H1 (cell line): Measurements from ENCODE around the gene SYNPO2L. TPM values are rescaled to one million over a fixed set of nuclear protein-coding genes. Genes with fewer than 3 reads are reported as not detected.
"Not testable (repeated sequence)": the region's sequence is repeated elsewhere in the genome, so short reads cannot be mapped to it uniquely, and the experiment has no call there.

Experiments
- CTCF ChIA-PET: fragments of 300-600 bp; sonication (Branson Sonifier 250); formaldehyde crosslinking; loops from one replicate; lab custom pipeline; 2021; ENCODE audit not compliant: partially characterized antibody; lab: Charles Lee
- POLR2A ChIA-PET: fragments of 300-600 bp; sonication (Branson Sonifier 250); formaldehyde crosslinking; loops from one replicate; lab custom pipeline; 2021; ENCODE audit warnings: inconsistent platforms; ENCODE audit not compliant: partially characterized antibody; lab: Charles Lee
- DNase-seq, 2 experiments: peaks; one replicate each; pipeline versions ENCODE4 v3.0.0 to v3.0.0-alpha.2; 2010 to 2022; ENCODE audit warnings: low spot score in 2 of 2, low read depth in 1 of 2, mixed read lengths in 1 of 2
- FAIRE-seq: peaks from 2 replicates; lab custom pipeline; 2011; peaks lifted over from hg19 to GRCh38; lab: Jason Lieb, UNC
- H2AFZ ChIP-seq: 2 replicates; pipeline ENCODE4 v1.8.1; 2012; ENCODE audit warnings: low read length, inconsistent platforms
- H2AK5ac ChIP-seq: 2 replicates; pipeline ENCODE4 v1.6.1; 2013; ENCODE audit warnings: low read depth, low read length
- H2BK120ac ChIP-seq: replicated peaks from 2 replicates; pipeline ENCODE3; 2013; ENCODE audit warnings: low read depth, low read length, inconsistent platforms
- H2BK12ac ChIP-seq: 2 replicates; pipeline ENCODE4 v1.6.1; 2013; ENCODE audit warnings: low read depth, low read length
- H2BK15ac ChIP-seq: 2 replicates; pipeline ENCODE4 v1.6.1; 2013; ENCODE audit warnings: low read length
- H2BK20ac ChIP-seq: 2 replicates; pipeline ENCODE4 v1.6.1; 2013; ENCODE audit warnings: low read length
- H2BK5ac ChIP-seq: 2 replicates; pipeline ENCODE4 v1.6.1; 2013; ENCODE audit warnings: low read depth, low read length
- H3K14ac ChIP-seq: 2 replicates; pipeline ENCODE4 v1.6.1; 2013; ENCODE audit warnings: inconsistent platforms; ENCODE audit not compliant: insufficient read length
- H3K18ac ChIP-seq: 2 replicates; pipeline ENCODE4 v1.6.1; 2013; ENCODE audit warnings: low read length; ENCODE audit errors: extremely low read depth
- H3K23ac ChIP-seq: 2 replicates; pipeline ENCODE4 v1.6.1; 2013; ENCODE audit warnings: inconsistent platforms; ENCODE audit not compliant: insufficient read length
- H3K23me2 ChIP-seq: 2 replicates; pipeline ENCODE4 v1.6.1; 2013; ENCODE audit warnings: low read depth, low read length
- H3K27ac ChIP-seq: 2 replicates; pipeline ENCODE4 v1.6.1; 2011; ENCODE audit warnings: low read depth, low read length, inconsistent platforms
- H3K27me3 ChIP-seq, 4 experiments: replicated peaks in 1 of 4; 1 replicate in 1 of 4; 2 replicates in 3 of 4; pipeline versions ENCODE4 v1.6.1 to v1.8.1; 2011 to 2013; ENCODE audit warnings: low read length in 3 of 4, mild to moderate bottlenecking in 3 of 4, inconsistent platforms in 2 of 4, mixed read lengths in 2 of 4, moderate library complexity in 1 of 4; ENCODE audit not compliant: control insufficient read depth in 3 of 4, insufficient read depth in 3 of 4; ENCODE audit errors: extremely low read depth in 1 of 4
- H3K36me3 ChIP-seq, 4 experiments: 2 replicates each; pipeline versions ENCODE4 v1.6.1 to v1.8.1; 2011 to 2013; ENCODE audit warnings: mild to moderate bottlenecking in 4 of 4, low read length in 3 of 4, moderate library complexity in 2 of 4, control low read depth in 1 of 4, inconsistent platforms in 1 of 4; ENCODE audit not compliant: insufficient read depth in 4 of 4, control insufficient read depth in 2 of 4
- H3K4ac ChIP-seq: replicated peaks from 2 replicates; pipeline ENCODE3; 2013; ENCODE audit warnings: low read length, low read depth, mixed read lengths, inconsistent platforms; ENCODE audit not compliant: insufficient read length
- H3K4me1 ChIP-seq, 4 experiments: replicated peaks in 1 of 4; 1 replicate in 1 of 4; 2 replicates in 3 of 4; pipeline versions ENCODE4 v1.6.1 to v1.8.1; 2011 to 2013; ENCODE audit warnings: low read length in 3 of 4, inconsistent platforms in 2 of 4, mixed read lengths in 1 of 4; ENCODE audit not compliant: insufficient read depth in 4 of 4, control insufficient read depth in 3 of 4
- H3K4me2 ChIP-seq, 2 experiments: 2 replicates each; pipeline versions ENCODE4 v1.6.1 to v1.8.1; 2011 to 2013; ENCODE audit warnings: low read depth in 2 of 2, low read length in 2 of 2, control low read depth in 1 of 2, inconsistent platforms in 1 of 2, mild to moderate bottlenecking in 1 of 2; ENCODE audit not compliant: insufficient read depth in 1 of 2
- H3K4me3 ChIP-seq, 4 experiments: fragments of 200-600, 300-600 bp in 1 of 4; sonication (generic), shearing (Covaris generic), sonication (Bioruptor Twin) in 1 of 4; 2 replicates each; pipeline versions ENCODE4 v1.5.1 to v1.8.1; 2011 to 2016; ENCODE audit warnings: low read length in 4 of 4, low read depth in 3 of 4, control low read depth in 2 of 4, inconsistent platforms in 2 of 4, mild to moderate bottlenecking in 2 of 4, mixed read lengths in 1 of 4, moderate library complexity in 1 of 4; ENCODE audit not compliant: insufficient read depth in 2 of 4; ENCODE audit errors: extremely low read depth in 1 of 4
- H3K56ac ChIP-seq: replicated peaks from 2 replicates; pipeline ENCODE3; 2013; ENCODE audit warnings: low read depth, mild to moderate bottlenecking, mixed read lengths, low read length, inconsistent platforms; ENCODE audit not compliant: insufficient read length
- H3K79me1 ChIP-seq: 2 replicates; pipeline ENCODE4 v1.6.1; 2013; ENCODE audit warnings: low read depth, low read length, control low read depth
- H3K79me2 ChIP-seq, 2 experiments: 2 replicates each; pipeline versions ENCODE4 v1.6.1 to v1.8.1; 2012 to 2013; ENCODE audit warnings: low read length in 2 of 2, mild to moderate bottlenecking in 2 of 2, inconsistent platforms in 1 of 2; ENCODE audit not compliant: insufficient read depth in 2 of 2, control insufficient read depth in 1 of 2
- H3K9ac ChIP-seq, 4 experiments: replicated peaks in 1 of 4; 1 replicate in 1 of 4; 2 replicates in 3 of 4; pipeline versions ENCODE4 v1.6.1 to v1.8.1; 2011 to 2013; ENCODE audit warnings: low read depth in 3 of 4, low read length in 3 of 4, control low read depth in 2 of 4, mild to moderate bottlenecking in 2 of 4, moderate library complexity in 2 of 4, inconsistent platforms in 1 of 4; ENCODE audit errors: extremely low read depth in 1 of 4
- H3K9me3 ChIP-seq, 2 experiments: 2 replicates each; pipeline versions ENCODE4 v1.6.1 to v1.8.1; 2012 to 2013; ENCODE audit warnings: mild to moderate bottlenecking in 2 of 2, moderate library complexity in 2 of 2, control low read depth in 1 of 2, inconsistent platforms in 1 of 2, low read depth in 1 of 2, low read length in 1 of 2, mixed read lengths in 1 of 2; ENCODE audit not compliant: insufficient read depth in 2 of 2
- H4K20me1 ChIP-seq, 2 experiments: replicated peaks in 1 of 2; 2 replicates each; pipeline versions ENCODE3 to v1.8.1; 2011 to 2013; ENCODE audit warnings: inconsistent platforms in 2 of 2, low read length in 2 of 2, mild to moderate bottlenecking in 1 of 2; ENCODE audit not compliant: insufficient read depth in 2 of 2, control insufficient read depth in 1 of 2
- H4K5ac ChIP-seq: 2 replicates; pipeline ENCODE4 v1.6.1; 2013; ENCODE audit warnings: low read length, low read depth, mixed read lengths, inconsistent platforms; ENCODE audit not compliant: insufficient read length
- H4K8ac ChIP-seq: 2 replicates; pipeline ENCODE4 v1.8.0; 2013; ENCODE audit warnings: mild to moderate bottlenecking, moderate library complexity, low read length, inconsistent platforms; ENCODE audit not compliant: insufficient read depth; ENCODE audit errors: extremely low read depth
- H4K91ac ChIP-seq: replicated peaks from 2 replicates; pipeline ENCODE3; 2013; ENCODE audit warnings: low read length, mixed read lengths, inconsistent platforms; ENCODE audit not compliant: insufficient read length
- WGBS, 2 experiments: shearing (Covaris generic) in 1 of 2; methylation state at CpG; one replicate each; pipeline versions ENCODE4 v1.1.6 to v1.1.7; 2013 to 2015; ENCODE audit warnings: low lambda C conversion rate in 2 of 2, mixed read lengths in 2 of 2, inconsistent platforms in 1 of 2, low coverage in 1 of 2, missing lambda C conversion rate in 1 of 2; ENCODE audit not compliant: insufficient replicate concordance in 2 of 2, insufficient coverage in 1 of 2, insufficient read length in 1 of 2; ENCODE audit errors: extremely low coverage in 1 of 2, missing lambda C conversion rate in 1 of 2; 5-methylcytosine and 5-hydroxymethylcytosine counted together
- polyA plus RNA-seq, 7 experiments: library from polyadenylated mRNA; depleted of rRNA in 3 of 7; stranded (reverse) in 5 of 7; unstranded in 2 of 7; fragments of >200 nt in 5 of 7; fragments of 200-250 nt in 2 of 7; gene quantifications; 1 replicate in 5 of 7; 2 replicates in 1 of 7; 4 replicates in 1 of 7; pipeline versions ENCODE4 v1.2.1 to v1.2.3, GENCODE V29; 2011 to 2013; ENCODE audit warnings: missing spikeins in 2 of 7, mixed read lengths in 2 of 7
- total RNA-seq: library from RNA; stranded (reverse); fragmentation: NEBNext Ultra II Directional; extraction: Animal tissue kit (Norgen Biotek cat#: 25700); gene quantifications from 2 replicates; pipeline ENCODE4 v1.2.1, GENCODE V29; 2021

Gene SYNPO2L
- total and polyA plus RNA-seq, 2 of the 8 experiments (the other 6 are each of a cell fraction or from before 2014, with no cell fraction given) = 0.05 to 0.19 TPM

DNA sequence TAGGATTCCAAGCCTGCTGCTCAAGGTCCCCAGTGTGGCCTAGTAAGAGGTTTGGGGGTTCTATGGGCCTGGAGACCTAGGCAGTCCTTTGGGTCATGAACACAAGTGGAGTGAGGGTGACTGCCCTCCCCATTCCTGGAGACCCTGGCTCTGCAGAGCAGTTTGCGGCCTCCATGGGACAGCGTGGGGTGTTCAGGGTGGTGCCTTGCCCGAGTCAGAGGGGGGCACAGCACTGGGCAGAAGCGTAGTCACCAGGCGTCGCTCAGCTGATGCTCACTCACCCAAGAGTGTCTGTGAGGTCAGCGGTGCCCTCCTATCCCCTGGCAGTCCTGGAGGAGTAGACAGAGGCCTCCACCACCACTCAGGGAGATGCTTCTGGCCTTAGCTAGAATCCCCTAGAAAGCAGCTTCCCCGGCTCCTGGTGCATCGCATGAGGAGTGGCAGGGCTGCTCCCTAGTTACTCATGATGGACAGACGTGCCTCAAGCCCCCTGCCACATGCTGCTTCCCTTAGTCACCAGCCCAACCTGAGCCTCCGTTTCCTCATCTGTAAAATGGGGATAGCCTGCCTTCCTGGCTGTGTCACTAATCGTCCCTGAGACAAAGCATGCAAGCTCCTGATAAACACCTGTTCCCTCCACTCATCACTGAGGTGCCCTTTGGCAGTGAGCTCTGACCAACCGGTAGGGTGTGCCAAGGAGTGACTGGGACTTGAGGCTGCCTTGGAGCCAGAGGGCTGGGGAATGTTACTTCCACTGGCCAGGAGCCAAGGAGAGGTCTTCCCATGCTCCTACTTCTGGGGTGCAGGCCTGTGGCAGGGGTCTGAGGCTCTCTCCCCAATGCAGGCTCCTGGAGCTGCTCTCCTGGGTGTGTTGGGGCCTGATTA, 8.6 kb upstream of the SYNPO2L start:
- H3K4me3 ChIP-seq, H3K4me2 ChIP-seq, H3K79me1 ChIP-seq, H4K91ac ChIP-seq, CTCF ChIA-PET, H4K20me1 ChIP-seq, H4K8ac ChIP-seq, H2BK15ac ChIP-seq, FAIRE-seq, H3K4me1 ChIP-seq, H3K27me3 ChIP-seq, H2BK20ac ChIP-seq, H2BK120ac ChIP-seq, H2AFZ ChIP-seq, H3K36me3 ChIP-seq, H3K79me2 ChIP-seq, H3K56ac ChIP-seq, H3K14ac ChIP-seq, H2AK5ac ChIP-seq, H2BK12ac ChIP-seq, H3K9me3 ChIP-seq, DNase-seq, H3K9ac ChIP-seq, H3K4ac ChIP-seq, H3K18ac ChIP-seq, H3K23ac ChIP-seq, H3K23me2 ChIP-seq, H2BK5ac ChIP-seq, H3K27ac ChIP-seq, H4K5ac ChIP-seq: not testable (repeated sequence)
- POLR2A ChIA-PET = interaction anchor here (1.3 kb wide), 1 partner anchor 10 kb away, joined by 3 read pairs; no protein-coding TSS in a partner anchor
- WGBS, 2 experiments = 91% methylated on average over 13 of the region's 13 CpGs; no CpG with 5 or more reads in 1 of the 2 experiments
